GM18502 (cell line): Measurements from ENCODE around the gene PRR33.

ENCODE experiments used
- ATAC-seq: cut with Tn5 transposase; IDR thresholded peaks from one replicate; pipeline ENCODE4 v1.9.1; 2021; ENCODE audit warnings: mild to moderate bottlenecking; ENCODE audit not compliant: unreplicated experiment, poor library complexity

The PRR33 gene

DNA sequence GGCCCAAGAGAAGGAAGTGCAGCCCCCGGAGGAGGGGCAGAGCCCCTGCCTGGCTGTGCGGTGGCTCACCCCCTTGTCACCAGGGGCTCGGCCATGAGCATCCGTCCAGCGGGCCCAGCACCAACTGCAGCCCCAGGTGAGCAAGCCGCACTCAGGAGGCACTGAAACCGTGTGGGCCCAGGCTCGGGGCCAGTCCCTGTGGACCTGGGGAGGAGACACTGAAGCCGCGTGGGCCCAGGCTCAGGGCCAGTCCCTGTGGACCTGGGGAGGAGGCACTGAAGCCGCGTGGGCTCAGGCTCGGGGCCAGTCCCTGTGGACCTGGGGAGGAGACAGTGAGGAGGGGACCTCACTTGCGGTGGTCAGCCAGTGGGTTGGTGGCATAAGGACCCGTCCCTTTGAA is 24.9 kb downstream of the PRR33 start:
- ATAC-seq, result no peak

DNA sequence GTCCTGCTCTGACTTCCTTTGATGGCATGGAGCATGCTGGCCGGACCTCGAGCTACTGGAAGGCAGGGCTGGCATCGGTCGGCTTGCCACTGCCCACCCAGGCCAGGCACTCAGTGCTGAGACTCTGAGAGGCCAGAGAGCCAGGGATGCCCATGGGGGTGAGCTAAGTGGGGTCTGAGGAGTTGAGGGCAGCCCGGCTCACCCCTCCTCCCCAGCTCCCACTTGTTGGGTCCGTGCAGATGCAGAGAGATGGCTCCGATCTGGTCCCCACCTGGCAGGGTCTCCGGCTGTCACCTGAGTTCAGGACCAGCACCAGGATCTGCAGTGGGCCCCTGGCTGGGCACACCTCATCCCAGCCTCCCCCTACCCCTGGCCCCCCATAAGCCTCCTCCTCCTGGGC is 25.5 kb downstream of the PRR33 start:
- ATAC-seq, result no peak

DNA sequence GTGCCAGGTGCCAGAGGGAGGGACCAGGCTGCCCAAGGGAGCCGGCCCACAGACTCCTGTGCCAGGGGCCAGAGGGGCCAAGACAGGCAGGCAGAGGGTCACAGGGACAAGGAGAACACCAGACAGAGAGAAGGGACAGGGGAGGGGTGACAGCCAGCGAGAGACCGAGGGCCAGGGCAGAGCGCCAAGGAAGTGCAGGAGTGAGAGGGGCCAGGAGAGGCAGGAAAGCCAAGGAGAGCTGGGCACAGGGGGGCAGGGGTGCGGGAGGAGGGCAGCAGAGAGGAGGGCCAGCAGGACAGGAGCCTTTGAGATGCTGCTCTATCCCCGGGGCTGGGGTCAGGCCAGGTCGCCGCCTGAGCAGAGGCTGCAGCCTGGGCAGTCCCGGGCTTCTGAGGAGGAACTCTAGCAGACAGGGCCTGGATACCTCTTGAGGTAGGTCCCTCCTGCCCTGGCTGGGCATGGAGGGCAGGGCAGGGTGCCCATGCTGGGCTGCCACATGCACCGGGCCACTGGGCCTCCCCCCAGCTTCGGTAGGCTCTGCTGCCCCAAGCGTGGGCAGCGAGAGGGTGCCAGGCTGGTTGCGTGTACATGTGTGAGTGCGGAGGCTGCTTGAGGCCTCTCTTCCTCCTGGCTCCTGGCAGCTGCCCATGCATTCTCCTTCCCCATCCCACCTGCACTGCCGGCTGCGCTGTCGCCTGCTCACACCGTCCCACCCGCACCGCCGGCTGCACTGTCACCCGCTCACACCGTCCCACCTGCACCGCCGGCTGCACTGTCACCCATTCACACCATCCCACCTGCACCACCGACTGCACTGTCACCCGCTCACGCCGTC is 26.6 kb downstream of the PRR33 start:
- ATAC-seq, result no peak

DNA sequence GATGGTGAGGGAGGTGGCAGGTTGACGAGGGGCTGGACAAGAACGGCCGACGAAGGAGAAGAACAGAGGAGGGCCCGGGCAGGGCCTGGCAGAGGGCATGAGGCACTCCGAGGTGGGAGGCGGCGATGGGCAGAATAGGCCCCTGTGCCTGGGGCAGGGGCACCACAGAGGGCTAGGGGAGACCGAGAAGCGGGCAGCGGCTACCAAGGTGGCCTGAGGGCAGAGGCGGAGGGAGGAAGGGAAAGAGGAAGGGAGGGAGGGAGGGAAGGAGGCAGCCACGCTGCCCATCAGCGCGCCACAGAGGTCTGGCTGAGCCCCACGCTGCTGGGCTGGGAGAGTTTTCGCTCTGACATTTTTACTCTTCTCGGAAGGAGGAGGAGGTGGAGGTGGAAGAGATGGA is 27.5 kb downstream of the PRR33 start:
- no peak for ATAC-seq

DNA sequence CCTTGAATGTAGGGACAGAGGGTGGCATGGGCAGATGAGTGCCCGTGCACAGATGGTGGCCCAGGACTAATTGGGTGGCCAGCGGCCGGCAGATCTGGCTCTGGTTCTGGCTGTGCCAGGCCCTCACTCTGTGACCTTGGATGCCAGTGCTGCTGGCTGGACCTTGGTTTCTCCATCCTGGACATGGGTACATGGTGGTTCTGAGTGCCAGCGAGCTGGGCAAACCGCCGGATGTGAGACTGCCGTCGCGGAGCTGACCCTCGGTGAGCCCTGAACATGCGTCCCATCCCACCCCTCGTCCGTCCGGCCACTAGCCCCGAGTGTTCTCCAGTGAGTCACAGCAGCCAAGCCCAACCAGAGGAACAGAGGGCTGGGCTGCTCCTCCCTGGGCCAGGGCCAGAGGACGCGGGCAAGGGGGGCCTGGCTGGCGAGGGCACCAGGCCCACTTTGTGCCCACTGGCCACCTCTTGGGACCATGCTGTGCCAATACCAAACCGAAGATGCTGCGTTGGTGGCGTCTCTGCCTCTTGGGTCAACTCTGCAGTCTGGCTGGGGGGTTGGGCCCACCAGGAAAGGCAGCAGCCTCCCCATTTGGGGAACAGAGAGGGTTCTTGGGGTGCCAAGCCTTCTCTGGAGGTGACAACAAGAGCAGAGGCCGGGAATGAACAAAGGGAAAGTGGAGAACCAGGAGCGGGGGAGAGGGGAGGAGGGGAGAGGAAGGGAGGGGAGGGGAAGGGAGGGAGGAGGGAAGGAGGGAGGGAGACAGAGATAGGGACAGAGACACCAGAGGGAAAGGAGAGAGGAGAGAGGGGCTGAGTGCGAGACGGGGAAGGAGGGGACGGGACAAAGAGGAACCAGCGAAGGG is 28.1 kb downstream of the PRR33 start:
- ATAC-seq, result no peak

DNA sequence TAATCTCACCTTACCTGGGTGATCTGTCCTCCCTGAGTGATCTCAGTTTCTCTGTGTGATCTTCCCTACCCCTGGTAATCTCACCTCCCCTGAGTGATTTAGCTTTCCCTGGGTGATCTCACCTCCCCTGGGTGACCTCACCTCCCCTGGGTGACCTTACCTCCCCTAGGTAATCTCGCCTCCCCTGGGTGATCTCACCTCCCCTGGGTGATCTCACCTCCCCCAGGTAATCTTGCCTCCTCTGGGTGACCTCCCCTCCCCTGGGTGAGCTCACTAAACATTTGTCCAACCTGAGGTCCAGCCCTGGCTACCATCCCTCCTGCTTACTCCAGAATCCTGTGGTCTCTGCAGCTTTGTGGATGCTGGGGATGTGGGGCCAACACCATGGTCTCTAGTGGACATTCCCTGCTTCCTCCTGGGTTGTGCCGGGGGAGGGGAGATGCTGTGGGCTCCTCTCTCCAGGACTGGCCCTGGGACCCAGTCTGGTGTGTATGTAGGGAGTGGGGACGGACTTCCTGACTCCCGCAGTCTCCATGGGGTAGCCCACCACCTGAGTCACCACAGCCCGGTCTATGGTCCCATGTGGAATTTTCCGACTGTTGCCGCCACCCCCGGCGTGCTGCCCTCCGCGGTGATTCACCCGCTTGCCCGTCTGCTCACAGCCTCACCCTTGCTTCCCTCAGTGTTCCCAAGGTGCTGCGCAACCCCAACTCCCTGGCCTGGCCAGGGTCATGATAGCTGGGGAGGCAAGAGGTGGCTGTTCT is 28.9 kb downstream of the PRR33 start:
- no peak for ATAC-seq

DNA sequence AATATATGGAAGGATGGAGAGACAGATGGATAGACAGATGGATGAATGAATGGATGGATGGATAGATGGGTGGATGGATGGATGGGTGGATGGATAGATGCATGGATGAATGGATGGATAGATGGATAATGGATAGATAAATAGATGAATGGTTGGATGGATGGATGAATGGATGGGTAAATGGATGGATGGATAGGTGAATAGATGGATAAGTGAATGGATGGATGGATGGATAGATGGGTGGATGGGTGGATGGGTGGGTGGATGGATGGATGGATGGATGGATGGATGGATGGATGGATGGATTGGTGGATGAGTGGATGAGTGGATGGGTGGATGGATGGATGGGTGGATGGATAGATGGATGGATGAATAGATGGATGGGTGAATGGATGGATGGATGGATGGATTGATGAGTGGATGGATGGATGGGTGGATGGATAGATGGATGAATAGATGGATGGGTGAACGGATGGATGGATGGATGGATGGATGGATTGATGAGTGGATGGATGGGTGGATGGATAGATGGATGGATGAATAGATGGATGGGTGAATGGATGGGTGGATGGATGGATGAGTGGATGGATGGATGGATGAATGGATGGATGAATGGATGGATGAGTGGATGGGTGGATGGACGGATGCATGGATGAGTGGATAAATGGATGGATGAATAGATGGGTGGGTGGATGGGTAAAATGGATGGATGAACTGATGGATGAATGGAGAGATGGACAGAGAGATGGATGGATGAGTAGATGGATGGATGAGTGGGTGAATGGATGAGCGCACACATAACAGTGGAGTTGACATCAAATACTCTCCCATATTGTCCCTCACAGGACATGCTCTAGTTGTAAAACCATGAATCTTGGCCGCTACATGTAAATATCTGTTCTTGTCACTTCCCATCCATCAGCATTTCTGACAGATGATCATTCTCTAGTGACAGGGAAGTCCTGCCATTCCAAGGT is 30.0 kb downstream of the PRR33 start:
- ATAC-seq, result no peak

DNA sequence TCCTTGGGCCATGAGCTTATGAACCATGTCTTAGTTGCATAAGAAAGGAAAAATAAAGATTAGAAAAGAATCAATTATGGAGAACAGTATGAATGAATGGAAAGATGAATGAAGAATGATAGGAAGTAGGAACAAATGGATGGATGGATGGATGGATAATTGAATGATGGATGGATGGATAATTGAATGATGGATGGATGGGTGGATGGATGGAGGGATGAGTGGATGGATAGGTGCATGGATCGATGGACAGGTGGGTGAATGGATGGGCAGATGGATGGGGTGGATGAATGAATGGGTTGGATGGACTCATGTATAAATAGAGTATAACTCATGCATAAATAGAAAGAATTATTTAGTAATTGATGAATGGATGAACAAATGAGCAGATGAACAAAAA is 31.6 kb downstream of the PRR33 start:
- no peak for ATAC-seq

DNA sequence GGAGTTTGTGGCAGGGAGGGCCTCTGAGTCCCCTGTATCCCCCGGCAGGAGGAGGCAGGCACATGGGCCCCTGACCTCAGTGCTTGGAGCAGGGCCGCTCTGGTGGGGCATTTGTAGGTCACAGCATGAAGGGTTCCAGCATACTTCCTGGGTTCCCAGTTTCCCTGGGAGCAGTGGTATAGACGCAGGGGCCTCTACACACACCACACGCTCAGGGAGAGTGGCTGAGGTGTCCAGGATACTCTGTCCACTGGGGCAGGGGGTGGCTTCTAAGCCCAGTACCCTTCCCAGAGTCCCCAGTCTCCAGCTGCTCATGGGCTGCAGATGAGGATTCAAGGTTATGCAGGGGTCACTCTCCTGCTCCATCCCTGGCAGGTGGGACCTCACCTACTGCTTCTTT is 32.7 kb downstream of the PRR33 start:
- no peak for ATAC-seq

DNA sequence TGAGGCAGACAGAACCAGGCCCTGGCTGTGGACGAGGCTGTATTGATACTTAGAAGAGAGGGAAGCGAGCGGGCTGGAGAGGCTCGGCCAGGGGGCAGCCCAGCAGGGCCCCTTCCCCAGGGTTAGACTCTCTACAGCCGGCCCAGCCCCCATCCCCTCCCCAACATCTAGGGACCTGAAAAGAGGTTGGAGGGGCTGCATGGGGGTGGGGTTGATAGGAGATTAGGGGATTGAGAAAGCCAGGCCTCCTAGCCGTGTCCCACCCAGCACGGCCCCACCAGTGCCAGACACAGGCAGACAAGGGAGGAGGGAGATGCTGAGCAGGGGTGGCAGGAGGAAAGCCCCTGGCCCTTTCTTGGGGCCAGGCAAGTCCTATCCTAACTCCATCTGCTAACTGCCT is 33.1 kb downstream of the PRR33 start:
- no peak for ATAC-seq

DNA sequence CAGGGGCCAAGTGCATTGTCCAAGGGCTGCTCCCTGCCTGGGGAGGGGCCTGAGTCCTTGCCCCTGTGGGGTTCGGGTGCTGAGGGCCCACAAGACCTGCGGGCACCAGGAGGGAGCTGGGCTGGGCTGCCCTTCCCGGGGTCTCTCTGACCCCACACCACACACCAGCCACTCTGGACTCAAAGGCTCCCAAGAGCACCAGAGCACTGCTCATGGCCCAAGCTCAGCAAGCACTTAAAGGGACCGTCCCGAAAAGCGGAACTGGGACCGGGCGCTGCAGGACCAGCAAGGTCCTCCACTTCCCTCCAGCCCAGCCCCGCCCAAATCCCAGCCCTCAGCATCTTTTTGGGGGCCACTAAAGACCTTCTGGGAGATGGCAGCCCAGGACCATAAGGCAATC is 33.5 kb downstream of the PRR33 start:
- no peak for ATAC-seq

DNA sequence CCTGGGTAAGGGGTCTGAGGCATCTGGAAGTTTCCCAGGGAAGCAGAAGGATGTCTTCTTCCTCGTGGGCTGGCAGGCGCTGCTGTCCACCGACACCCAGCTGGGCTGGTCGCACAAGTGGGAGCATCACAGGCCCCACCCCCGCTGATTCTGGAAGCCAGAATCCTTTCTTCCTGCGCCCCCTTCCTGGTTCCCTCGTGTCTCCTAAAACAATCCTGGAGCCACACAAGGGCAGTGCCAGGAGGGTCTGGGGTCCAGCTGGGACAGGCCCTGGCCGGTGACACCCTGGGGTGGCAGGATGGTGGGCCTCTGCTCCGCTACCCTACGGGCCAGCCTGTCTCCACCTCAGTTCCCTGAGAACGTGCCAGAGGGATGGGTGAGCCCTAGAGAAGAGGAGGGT is 34.6 kb downstream of the PRR33 start:
- ATAC-seq, result no peak

DNA sequence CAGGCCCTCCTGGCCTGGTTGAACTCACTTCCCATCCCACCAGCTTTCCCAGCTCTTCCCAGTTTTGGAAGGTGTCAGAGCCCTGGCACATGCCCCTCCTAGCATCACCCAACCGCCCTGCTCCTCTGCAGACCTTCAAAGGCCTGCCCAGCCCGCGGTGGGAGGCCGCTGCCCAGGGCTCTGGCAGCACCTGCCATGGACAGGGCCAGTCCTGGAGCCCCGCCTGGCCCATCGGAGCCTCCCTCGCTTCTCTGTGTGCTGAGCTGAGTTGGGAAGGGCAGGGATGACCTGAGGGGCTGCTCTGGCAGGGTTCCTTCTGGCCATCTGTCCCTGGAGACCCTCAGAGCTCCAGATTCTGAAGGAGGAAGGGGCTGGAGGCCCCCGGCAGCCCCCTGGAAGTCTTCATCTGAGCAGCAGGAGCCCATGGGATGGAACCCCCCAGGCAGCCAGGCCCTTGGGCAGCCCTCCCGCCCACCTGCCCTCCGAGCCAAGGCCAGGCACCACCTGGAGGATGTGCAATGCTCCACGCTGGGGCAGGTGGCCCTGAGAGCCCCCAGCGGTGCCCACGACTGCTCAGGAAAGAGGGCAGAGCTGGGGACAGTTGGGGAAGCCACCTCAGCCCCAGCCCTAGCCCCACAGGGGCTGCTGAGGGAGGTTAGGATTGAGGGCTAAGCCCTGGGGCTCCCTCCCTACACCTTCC is 35.2 kb downstream of the PRR33 start:
- ATAC-seq, result no peak

DNA sequence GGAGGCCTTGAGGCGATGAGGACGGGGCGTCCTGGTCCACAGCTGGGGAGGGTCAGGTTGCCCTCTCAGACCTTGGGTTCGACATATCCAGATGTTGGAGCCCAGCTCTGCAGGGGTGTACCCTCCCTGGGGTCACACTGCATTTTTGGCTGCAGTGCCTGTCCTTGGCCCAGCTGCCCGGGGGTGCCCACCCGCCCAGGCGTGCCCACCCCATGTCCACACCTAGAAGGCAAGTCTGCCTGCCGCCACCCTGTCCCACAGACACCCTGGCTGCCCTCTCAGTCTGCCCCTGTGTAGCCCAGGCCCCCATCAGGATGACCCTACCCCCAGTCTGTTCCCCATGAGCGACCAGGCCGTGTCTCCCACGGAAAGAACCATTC is 35.8 kb downstream of the PRR33 start:
- ATAC-seq, result no peak

DNA sequence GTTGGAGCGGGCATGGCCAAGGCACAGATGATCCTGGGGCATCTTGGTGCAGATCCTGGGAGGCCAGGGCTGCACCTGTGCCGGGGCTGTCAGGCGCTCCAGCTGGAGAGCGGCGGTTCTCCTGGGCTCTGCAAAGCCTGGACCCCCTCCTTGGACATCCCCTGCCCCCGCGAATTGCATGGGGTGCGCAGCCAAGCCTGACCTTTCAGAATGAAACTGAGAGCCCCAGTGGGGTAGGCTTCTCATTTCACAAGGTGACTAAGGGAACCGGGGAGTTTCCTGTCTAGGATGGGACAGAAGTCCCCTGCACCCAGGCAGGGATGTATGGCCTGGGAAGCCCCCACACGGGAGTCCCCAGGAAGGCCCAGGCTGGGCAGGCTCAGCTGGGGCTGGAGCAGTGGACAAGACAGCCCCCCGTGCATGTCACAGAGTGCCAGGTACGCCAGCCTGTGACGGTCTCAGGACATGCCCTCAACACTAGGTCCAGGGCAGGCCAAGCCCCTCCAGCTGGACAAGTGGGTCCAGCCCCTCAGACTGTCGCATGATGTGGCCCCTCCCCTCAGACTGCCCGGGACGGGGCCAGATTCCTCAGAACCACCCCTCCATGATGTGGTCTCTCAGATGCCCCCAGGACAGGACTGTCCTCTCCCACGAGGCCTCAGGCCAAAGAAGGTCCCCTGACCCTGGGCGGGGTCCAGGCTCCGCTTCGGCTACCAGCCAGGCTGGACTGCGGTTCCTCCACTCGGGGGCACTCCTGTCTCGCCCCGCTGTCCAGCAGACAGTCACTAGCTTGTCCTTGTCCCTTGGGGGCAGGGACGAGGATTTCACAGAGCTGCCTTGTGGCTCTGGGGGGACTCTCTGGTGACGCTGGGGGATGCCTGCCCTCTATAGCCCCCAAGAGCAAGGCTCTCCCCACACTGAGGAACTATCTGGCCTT is 36.5 kb downstream of the PRR33 start:
- peak; percentile 42 for ATAC-seq

DNA sequence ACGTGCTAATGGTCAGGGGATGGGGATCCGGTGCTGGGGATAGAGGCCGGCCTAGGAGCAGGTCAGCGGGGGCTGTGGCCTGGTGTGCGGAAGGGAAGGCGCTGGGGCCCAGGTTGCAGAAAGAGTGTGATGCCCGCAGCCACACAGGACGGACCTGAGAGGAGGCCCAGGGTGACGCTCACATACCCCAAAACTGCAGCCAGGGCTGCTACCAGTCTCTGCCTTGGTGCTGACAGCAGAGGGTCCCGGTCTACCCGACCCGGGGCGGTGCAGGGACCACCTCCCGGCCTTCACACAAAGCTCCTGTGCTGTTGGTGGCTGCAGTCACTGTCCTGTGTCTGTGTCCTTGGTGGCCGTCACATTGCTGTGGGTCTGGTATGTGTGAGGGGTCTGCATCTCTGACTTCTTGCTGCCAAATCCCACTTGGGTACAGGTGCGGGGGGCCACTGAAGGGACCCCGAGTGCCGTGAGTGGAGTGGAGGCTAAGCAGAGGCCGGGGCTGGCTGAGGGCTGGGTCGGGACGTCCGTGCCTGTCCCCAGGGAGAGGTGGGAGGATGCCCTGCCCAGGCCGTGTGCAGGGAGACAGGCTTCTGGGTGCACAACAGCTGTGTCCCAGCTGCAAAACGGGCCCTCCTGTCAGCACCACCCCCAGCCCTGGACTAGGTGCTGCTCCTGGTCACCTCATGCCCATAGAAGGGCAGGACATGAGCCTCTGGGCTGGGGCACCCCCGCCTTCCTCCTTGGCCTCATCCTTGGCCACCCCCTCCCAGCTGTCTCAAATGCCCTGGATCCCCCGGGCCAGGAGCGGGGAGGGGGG is 37.4 kb downstream of the PRR33 start:
- ATAC-seq, result peak; percentile 20

DNA sequence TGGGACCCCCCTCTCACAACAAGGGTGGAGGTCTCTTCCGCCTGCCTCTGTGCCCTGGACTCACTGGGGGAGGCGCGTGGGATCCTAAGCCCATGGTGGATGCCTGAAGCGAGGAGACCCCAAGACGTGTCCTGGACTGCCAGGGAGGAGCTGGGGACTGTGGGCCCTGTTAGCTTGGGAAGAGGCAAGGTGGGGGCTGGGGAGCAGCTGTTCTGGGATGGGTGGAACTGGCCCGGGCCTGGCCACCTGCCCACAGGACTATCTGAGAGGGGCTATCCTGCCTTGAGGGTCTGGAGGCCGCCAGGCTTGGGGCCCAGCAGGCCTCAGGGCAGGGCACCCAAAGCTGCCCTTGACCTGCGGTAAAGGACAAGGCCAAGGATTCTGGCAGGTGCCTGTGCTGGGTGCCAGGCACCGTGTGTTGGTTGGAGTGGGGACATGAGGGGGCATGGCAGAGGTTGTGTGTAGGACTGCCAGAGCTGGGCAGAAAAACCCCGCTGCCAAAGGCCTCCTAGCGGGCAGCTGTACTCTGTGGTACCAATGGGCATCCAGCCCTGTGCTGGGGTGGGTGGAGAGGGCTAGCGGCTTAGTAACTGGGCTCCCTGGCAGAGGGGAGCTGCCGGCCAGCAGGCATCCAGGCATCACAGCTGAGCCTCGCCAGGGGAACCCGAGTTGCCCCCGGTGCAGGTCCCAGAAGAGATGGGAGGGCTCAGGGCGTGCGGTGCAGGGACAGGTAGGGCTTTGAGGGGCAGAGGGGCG is 38.1 kb downstream of the PRR33 start:
- ATAC-seq, result no peak
